Measurements from ENCODE around the gene ABO. TPM values are rescaled to one million over a fixed set of nuclear protein-coding genes. Genes with fewer than 3 reads are reported as not detected.

Gene ABO
- total and polyA plus RNA-seq, 9 of the 15 experiments (the other 6 are each of a cell fraction or from before 2014, with no cell fraction given) = 5.0 to 21.9 (median 11.9) TPM

DNA sequence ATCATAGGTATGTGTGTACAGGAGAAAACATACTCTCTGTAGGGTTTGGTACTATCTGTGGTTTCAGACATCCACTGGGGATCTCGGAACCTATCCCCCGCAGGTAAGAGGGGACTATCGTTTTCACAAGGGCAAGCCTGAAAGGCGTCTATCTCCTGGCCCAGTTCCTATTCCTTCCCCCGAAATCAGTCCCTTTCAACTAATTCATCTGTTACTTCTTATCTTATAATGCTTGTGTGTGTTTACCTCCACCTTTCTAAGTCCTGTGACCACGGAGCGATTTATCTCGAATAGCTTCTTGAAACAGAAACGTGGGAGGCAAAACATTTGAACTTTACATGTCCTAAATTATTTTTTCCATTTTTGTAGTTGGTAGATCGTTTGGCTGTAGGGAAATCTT is 11.4 kb downstream of the ABO start (continued):
- TF ChIP-seq SMC3 (conservative IDR thresholded peaks at IDR 0.05; ENCODE audit: insufficient read depth, low read depth, low read length) = no peak
- no peak for TF ChIP-seq ZNF707 (CRISPR knock-in tag; conservative IDR thresholded peaks at IDR 0.05)
- TF ChIP-seq ZNF354B (CRISPR knock-in tag; IDR thresholded peaks at IDR 0.05) = no peak
- TF ChIP-seq ZBTB17 (CRISPR knock-in tag; IDR thresholded peaks at IDR 0.05) = no peak
- TF ChIP-seq RAD51 (IDR thresholded peaks at IDR 0.05; ENCODE audit: borderline replicate concordance, low read depth) = no peak
- peak; percentile 93 for TF ChIP-seq TEAD4 (IDR thresholded peaks at IDR 0.05; ENCODE audit: low read length)
- TF ChIP-seq TEAD4 (CRISPR knock-in tag; IDR thresholded peaks at IDR 0.05; ENCODE audit: borderline replicate concordance) = no peak
- TF ChIP-seq POLR2AphosphoS2 (IDR thresholded peaks at IDR 0.05; ENCODE audit: low read length) = no peak
- TF ChIP-seq ZNF780A (CRISPR knock-in tag; IDR thresholded peaks at IDR 0.05) = no peak
- TF ChIP-seq SIRT6 (IDR thresholded peaks at IDR 0.05; ENCODE audit: low read depth, low read length) = no peak
- peak; percentile 84 for TF ChIP-seq TCF3 (CRISPR knock-in tag; IDR thresholded peaks at IDR 0.05)
- TF ChIP-seq, protein P1, sequence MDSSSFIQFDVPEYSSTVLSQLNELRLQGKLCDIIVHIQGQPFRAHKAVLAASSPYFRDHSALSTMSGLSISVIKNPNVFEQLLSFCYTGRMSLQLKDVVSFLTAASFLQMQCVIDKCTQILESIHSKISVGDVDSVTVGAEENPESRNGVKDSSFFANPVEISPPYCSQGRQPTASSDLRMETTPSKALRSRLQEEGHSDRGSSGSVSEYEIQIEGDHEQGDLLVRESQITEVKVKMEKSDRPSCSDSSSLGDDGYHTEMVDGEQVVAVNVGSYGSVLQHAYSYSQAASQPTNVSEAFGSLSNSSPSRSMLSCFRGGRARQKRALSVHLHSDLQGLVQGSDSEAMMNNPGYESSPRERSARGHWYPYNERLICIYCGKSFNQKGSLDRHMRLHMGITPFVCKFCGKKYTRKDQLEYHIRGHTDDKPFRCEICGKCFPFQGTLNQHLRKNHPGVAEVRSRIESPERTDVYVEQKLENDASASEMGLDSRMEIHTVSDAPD (CRISPR knock-in tag; IDR thresholded peaks at IDR 0.05) = no peak
- TF ChIP-seq ZNF174 (CRISPR knock-in tag; IDR thresholded peaks at IDR 0.05) = no peak
- TF ChIP-seq PHF8 (IDR thresholded peaks at IDR 0.05; ENCODE audit: borderline replicate concordance, low read length) = no peak
- TF ChIP-seq OTX1 (CRISPR knock-in tag; IDR thresholded peaks at IDR 0.05) = no peak
- TF ChIP-seq ZNF12 (CRISPR knock-in tag; IDR thresholded peaks at IDR 0.05) = no peak
- no peak for TF ChIP-seq CBFB (CRISPR knock-in tag; IDR thresholded peaks at IDR 0.05)
- no peak for TF ChIP-seq MTF1 (CRISPR knock-in tag; IDR thresholded peaks at IDR 0.05; ENCODE audit: borderline replicate concordance)
- peak; percentile 82; the same call in 1 of the 2 replicates for TF ChIP-seq KLF16 (IDR thresholded peaks at IDR 0.05)
- TF ChIP-seq, protein P2, sequence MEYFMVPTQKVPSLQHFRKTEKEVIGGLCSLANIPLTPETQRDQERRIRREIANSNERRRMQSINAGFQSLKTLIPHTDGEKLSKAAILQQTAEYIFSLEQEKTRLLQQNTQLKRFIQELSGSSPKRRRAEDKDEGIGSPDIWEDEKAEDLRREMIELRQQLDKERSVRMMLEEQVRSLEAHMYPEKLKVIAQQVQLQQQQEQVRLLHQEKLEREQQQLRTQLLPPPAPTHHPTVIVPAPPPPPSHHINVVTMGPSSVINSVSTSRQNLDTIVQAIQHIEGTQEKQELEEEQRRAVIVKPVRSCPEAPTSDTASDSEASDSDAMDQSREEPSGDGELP (CRISPR knock-in tag; IDR thresholded peaks at IDR 0.05; ENCODE audit: borderline replicate concordance) = no peak
- TF ChIP-seq SNIP1 (IDR thresholded peaks at IDR 0.05; ENCODE audit: low read depth) = no peak
- TF ChIP-seq LARP7 (IDR thresholded peaks at IDR 0.05) = no peak
- TF ChIP-seq HMG20B (CRISPR knock-in tag; IDR thresholded peaks at IDR 0.05) = no peak
- TF ChIP-seq, protein P3, sequence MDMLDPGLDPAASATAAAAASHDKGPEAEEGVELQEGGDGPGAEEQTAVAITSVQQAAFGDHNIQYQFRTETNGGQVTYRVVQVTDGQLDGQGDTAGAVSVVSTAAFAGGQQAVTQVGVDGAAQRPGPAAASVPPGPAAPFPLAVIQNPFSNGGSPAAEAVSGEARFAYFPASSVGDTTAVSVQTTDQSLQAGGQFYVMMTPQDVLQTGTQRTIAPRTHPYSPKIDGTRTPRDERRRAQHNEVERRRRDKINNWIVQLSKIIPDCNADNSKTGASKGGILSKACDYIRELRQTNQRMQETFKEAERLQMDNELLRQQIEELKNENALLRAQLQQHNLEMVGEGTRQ (CRISPR knock-in tag; IDR thresholded peaks at IDR 0.05) = no peak
- peak; percentile 84 for TF ChIP-seq ARID1B (IDR thresholded peaks at IDR 0.05)
- no peak for TF ChIP-seq RBM14 (IDR thresholded peaks at IDR 0.05; ENCODE audit: borderline replicate concordance, insufficient read depth, low read depth, low read length)
- TF ChIP-seq MCM2 (IDR thresholded peaks at IDR 0.05; ENCODE audit: low read depth) = no peak
- TF ChIP-seq, protein P4, sequence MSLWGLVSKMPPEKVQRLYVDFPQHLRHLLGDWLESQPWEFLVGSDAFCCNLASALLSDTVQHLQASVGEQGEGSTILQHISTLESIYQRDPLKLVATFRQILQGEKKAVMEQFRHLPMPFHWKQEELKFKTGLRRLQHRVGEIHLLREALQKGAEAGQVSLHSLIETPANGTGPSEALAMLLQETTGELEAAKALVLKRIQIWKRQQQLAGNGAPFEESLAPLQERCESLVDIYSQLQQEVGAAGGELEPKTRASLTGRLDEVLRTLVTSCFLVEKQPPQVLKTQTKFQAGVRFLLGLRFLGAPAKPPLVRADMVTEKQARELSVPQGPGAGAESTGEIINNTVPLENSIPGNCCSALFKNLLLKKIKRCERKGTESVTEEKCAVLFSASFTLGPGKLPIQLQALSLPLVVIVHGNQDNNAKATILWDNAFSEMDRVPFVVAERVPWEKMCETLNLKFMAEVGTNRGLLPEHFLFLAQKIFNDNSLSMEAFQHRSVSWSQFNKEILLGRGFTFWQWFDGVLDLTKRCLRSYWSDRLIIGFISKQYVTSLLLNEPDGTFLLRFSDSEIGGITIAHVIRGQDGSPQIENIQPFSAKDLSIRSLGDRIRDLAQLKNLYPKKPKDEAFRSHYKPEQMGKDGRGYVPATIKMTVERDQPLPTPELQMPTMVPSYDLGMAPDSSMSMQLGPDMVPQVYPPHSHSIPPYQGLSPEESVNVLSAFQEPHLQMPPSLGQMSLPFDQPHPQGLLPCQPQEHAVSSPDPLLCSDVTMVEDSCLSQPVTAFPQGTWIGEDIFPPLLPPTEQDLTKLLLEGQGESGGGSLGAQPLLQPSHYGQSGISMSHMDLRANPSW (CRISPR knock-in tag; IDR thresholded peaks at IDR 0.05) = no peak

Data from K562 (cell line).